ENCODE results near the gene ZBED1.
"Not testable (repeated sequence)": the region's sequence is repeated elsewhere in the genome, so short reads cannot be mapped to it uniquely, and the experiment has no call there.

Gene ZBED1

GRCh38 chrX:2517055-2517454 is 16.3 kb upstream of the ZBED1 start:
- H3K27ac ChIP-seq (ENCODE audit: low read depth, low read length) = no peak overlapping the region
- no peak overlapping the region for H3K9ac ChIP-seq (ENCODE audit: low read depth, low read length)
- H3K27me3 ChIP-seq (ENCODE audit: control insufficient read depth, insufficient read depth, low read length) = no peaks in the 10 kb centered on the region
- H3K4me1 ChIP-seq (ENCODE audit: control insufficient read depth, insufficient read depth, low read length) = peaks cover 3% of the 10 kb centered on the region; the same call in 1 of the 2 replicates
- H3K9me3 ChIP-seq (ENCODE audit: control insufficient read depth, insufficient read depth, low read length) = no peaks in the 10 kb centered on the region
- H3K36me3 ChIP-seq (ENCODE audit: control insufficient read depth, insufficient read depth, low read length) = no peaks in the 10 kb centered on the region
- no peak overlapping the region for H3K4me3 ChIP-seq (ENCODE audit: low read depth, low read length)

GRCh38 chrX:2516623-2517022 is 15.8 kb upstream of the ZBED1 start:
- H3K36me3 ChIP-seq (ENCODE audit: control insufficient read depth, insufficient read depth, low read length) = no peaks in the 10 kb centered on the region
- no peaks in the 10 kb centered on the region for H3K9me3 ChIP-seq (ENCODE audit: control insufficient read depth, insufficient read depth, low read length)
- no peak overlapping the region for H3K27ac ChIP-seq (ENCODE audit: low read depth, low read length)
- H3K4me3 ChIP-seq (ENCODE audit: low read depth, low read length) = no peak overlapping the region
- H3K4me1 ChIP-seq (ENCODE audit: control insufficient read depth, insufficient read depth, low read length) = peaks cover 3% of the 10 kb centered on the region; the same call in 1 of the 2 replicates
- H3K27me3 ChIP-seq (ENCODE audit: control insufficient read depth, insufficient read depth, low read length) = no peaks in the 10 kb centered on the region
- H3K9ac ChIP-seq (ENCODE audit: low read depth, low read length) = no peak overlapping the region

GRCh38 chrX:2514131-2514530 is 13.4 kb upstream of the ZBED1 start:
- Histone ChIP-seq H3K9ac (ENCODE audit: low read depth, low read length) (no peak overlapping the region), H3K9me3 (ENCODE audit: control insufficient read depth, insufficient read depth, low read length) (no peaks in the 10 kb centered on the region), H3K27ac (ENCODE audit: low read depth, low read length) (no peak overlapping the region), H3K27me3 (ENCODE audit: control insufficient read depth, insufficient read depth, low read length) (no peaks in the 10 kb centered on the region), H3K36me3 (ENCODE audit: control insufficient read depth, insufficient read depth, low read length) (no peaks in the 10 kb centered on the region), H3K4me1 (ENCODE audit: control insufficient read depth, insufficient read depth, low read length) (peaks cover 3% of the 10 kb centered on the region; the same call in 1 of the 2 replicates), H3K4me3 (ENCODE audit: low read depth, low read length) (no peak overlapping the region)

- H3K4me3 ChIP-seq (ENCODE audit: low read depth, low read length) = no peak overlapping the region
- H3K27ac ChIP-seq (ENCODE audit: low read depth, low read length) = no peak overlapping the region
- no peaks in the 10 kb centered on the region for H3K9me3 ChIP-seq (ENCODE audit: control insufficient read depth, insufficient read depth, low read length)
- H3K27me3 ChIP-seq (ENCODE audit: control insufficient read depth, insufficient read depth, low read length) = no peaks in the 10 kb centered on the region
- H3K9ac ChIP-seq (ENCODE audit: low read depth, low read length) = no peak overlapping the region
- no peaks in the 10 kb centered on the region for H3K36me3 ChIP-seq (ENCODE audit: control insufficient read depth, insufficient read depth, low read length)
- peaks cover 3% of the 10 kb centered on the region; the same call in 1 of the 2 replicates for H3K4me1 ChIP-seq (ENCODE audit: control insufficient read depth, insufficient read depth, low read length)
Observed at GRCh38 chrX:2513121-2513664, 12.4 kb upstream of the ZBED1 start.

- Histone ChIP-seq H3K9me3 (ENCODE audit: control insufficient read depth, insufficient read depth, low read length) (no peaks in the 10 kb centered on the region), H3K27ac (ENCODE audit: low read depth, low read length) (no peak overlapping the region), H3K4me1 (ENCODE audit: control insufficient read depth, insufficient read depth, low read length) (peaks cover 3% of the 10 kb centered on the region; the same call in 1 of the 2 replicates), H3K4me3 (ENCODE audit: low read depth, low read length) (no peak overlapping the region), H3K36me3 (ENCODE audit: control insufficient read depth, insufficient read depth, low read length) (no peaks in the 10 kb centered on the region), H3K9ac (ENCODE audit: low read depth, low read length) (no peak overlapping the region), H3K27me3 (ENCODE audit: control insufficient read depth, insufficient read depth, low read length) (no peaks in the 10 kb centered on the region)
Observed at GRCh38 chrX:2512501-2512900, 11.7 kb upstream of the ZBED1 start.

GRCh38 chrX:2511326-2511725 is 10.6 kb upstream of the ZBED1 start:
- no peaks in the 10 kb centered on the region for H3K9me3 ChIP-seq (ENCODE audit: control insufficient read depth, insufficient read depth, low read length)
- H3K36me3 ChIP-seq (ENCODE audit: control insufficient read depth, insufficient read depth, low read length) = no peaks in the 10 kb centered on the region
- no peaks in the 10 kb centered on the region for H3K27me3 ChIP-seq (ENCODE audit: control insufficient read depth, insufficient read depth, low read length)
- no peak overlapping the region for H3K9ac ChIP-seq (ENCODE audit: low read depth, low read length)
- no peak overlapping the region for H3K27ac ChIP-seq (ENCODE audit: low read depth, low read length)
- no peak overlapping the region for H3K4me3 ChIP-seq (ENCODE audit: low read depth, low read length)
- H3K4me1 ChIP-seq (ENCODE audit: control insufficient read depth, insufficient read depth, low read length) = peaks cover 3% of the 10 kb centered on the region; the same call in 1 of the 2 replicates

GRCh38 chrX:2508648-2509335 is 8.0 kb upstream of the ZBED1 start:
- Histone ChIP-seq H3K9ac (ENCODE audit: low read depth, low read length) (no peak overlapping the region), H3K4me3 (ENCODE audit: low read depth, low read length) (no peak overlapping the region), H3K27ac (ENCODE audit: low read depth, low read length) (no peak overlapping the region), H3K27me3 (ENCODE audit: control insufficient read depth, insufficient read depth, low read length) (no peaks in the 10 kb centered on the region), H3K36me3 (ENCODE audit: control insufficient read depth, insufficient read depth, low read length) (no peaks in the 10 kb centered on the region), H3K9me3 (ENCODE audit: control insufficient read depth, insufficient read depth, low read length) (no peaks in the 10 kb centered on the region), H3K4me1 (ENCODE audit: control insufficient read depth, insufficient read depth, low read length) (peaks cover 3% of the 10 kb centered on the region; the same call in 1 of the 2 replicates)

GRCh38 chrX:2507904-2508627 is 7.3 kb upstream of the ZBED1 start:
- H3K9me3 ChIP-seq (ENCODE audit: control insufficient read depth, insufficient read depth, low read length) = no peaks in the 10 kb centered on the region
- H3K36me3 ChIP-seq (ENCODE audit: control insufficient read depth, insufficient read depth, low read length) = no peaks in the 10 kb centered on the region
- no peaks in the 10 kb centered on the region; the same call in 1 of the 2 replicates for H3K4me1 ChIP-seq (ENCODE audit: control insufficient read depth, insufficient read depth, low read length)
- no peak overlapping the region for H3K4me3 ChIP-seq (ENCODE audit: low read depth, low read length)
- no peaks in the 10 kb centered on the region for H3K27me3 ChIP-seq (ENCODE audit: control insufficient read depth, insufficient read depth, low read length)
- H3K27ac ChIP-seq (ENCODE audit: low read depth, low read length) = no peak overlapping the region
- H3K9ac ChIP-seq (ENCODE audit: low read depth, low read length) = no peak overlapping the region

GRCh38 chrX:2507196-2507595 is 6.4 kb upstream of the ZBED1 start:
- Histone ChIP-seq H3K9me3 (ENCODE audit: control insufficient read depth, insufficient read depth, low read length) (no peaks in the 10 kb centered on the region), H3K27ac (ENCODE audit: low read depth, low read length) (no peak overlapping the region), H3K27me3 (ENCODE audit: control insufficient read depth, insufficient read depth, low read length) (no peaks in the 10 kb centered on the region), H3K36me3 (ENCODE audit: control insufficient read depth, insufficient read depth, low read length) (no peaks in the 10 kb centered on the region), H3K4me1 (ENCODE audit: control insufficient read depth, insufficient read depth, low read length) (no peaks in the 10 kb centered on the region), H3K9ac (ENCODE audit: low read depth, low read length) (no peak overlapping the region), H3K4me3 (ENCODE audit: low read depth, low read length) (no peak overlapping the region)

- H3K9me3 ChIP-seq (ENCODE audit: control insufficient read depth, insufficient read depth, low read length); H3K27ac ChIP-seq (ENCODE audit: low read depth, low read length); H3K4me3 ChIP-seq (ENCODE audit: low read depth, low read length); H3K4me1 ChIP-seq (ENCODE audit: control insufficient read depth, insufficient read depth, low read length); H3K36me3 ChIP-seq (ENCODE audit: control insufficient read depth, insufficient read depth, low read length); H3K9ac ChIP-seq (ENCODE audit: low read depth, low read length); H3K27me3 ChIP-seq (ENCODE audit: control insufficient read depth, insufficient read depth, low read length): not testable (repeated sequence)
Observed at GRCh38 chrX:2505341-2505740, 4.6 kb upstream of the ZBED1 start.

- no peaks in the 10 kb centered on the region for H3K4me1 ChIP-seq (ENCODE audit: control insufficient read depth, insufficient read depth, low read length)
- H3K4me3 ChIP-seq (ENCODE audit: low read depth, low read length) = no peak overlapping the region
- no peaks in the 10 kb centered on the region for H3K27me3 ChIP-seq (ENCODE audit: control insufficient read depth, insufficient read depth, low read length)
- H3K27ac ChIP-seq (ENCODE audit: low read depth, low read length) = no peak overlapping the region
- H3K9me3 ChIP-seq (ENCODE audit: control insufficient read depth, insufficient read depth, low read length) = no peaks in the 10 kb centered on the region
- H3K36me3 ChIP-seq (ENCODE audit: control insufficient read depth, insufficient read depth, low read length) = no peaks in the 10 kb centered on the region
- H3K9ac ChIP-seq (ENCODE audit: low read depth, low read length) = no peak overlapping the region
Observed at GRCh38 chrX:2504706-2505332, 4.0 kb upstream of the ZBED1 start.

All from HUES48 (cell line).